Measurements from ENCODE around the gene SLC2A9. TPM values are rescaled to one million over a fixed set of nuclear protein-coding genes. Genes with fewer than 3 reads are reported as not detected.
"Not testable (repeated sequence)": the region's sequence is repeated elsewhere in the genome, so short reads cannot be mapped to it uniquely, and the experiment has no call there.

Gene SLC2A9
- total RNA-seq, 2 experiments from 2014 or later: 1.1 to 1.2 TPM

DNA sequence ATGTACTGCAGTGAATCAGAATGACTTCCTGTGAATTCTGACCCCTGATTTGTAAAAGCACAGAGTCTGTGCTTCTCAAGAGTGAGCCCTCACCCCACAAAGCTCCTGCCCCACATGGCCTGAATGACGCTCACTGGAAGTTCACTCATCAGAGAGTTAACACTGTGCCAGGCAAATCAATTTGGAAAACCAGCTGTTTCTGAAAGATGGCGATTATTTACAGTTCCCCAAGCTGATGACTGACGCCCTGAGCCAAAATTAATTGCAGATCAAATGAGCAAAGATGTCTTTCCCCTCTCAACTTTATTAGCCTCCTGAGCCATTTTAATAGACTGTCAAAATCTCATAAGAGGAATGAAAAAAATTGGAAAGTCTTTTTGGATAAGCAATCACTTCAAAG is 118.0 kb downstream of the SLC2A9 start:
- no peak overlapping the region for H3K4me3 Mint-ChIP-seq
- H3K9me3 Mint-ChIP-seq: no peaks in the 10 kb centered on the region
- DNase-seq: no peak
- no peak overlapping the region for H3K27ac Mint-ChIP-seq
- H3K27me3 Mint-ChIP-seq: peaks cover 5% of the 10 kb centered on the region
- peaks cover 4% of the 10 kb centered on the region for H3K4me1 Mint-ChIP-seq
- no peaks in the 10 kb centered on the region for H3K36me3 Mint-ChIP-seq

DNA sequence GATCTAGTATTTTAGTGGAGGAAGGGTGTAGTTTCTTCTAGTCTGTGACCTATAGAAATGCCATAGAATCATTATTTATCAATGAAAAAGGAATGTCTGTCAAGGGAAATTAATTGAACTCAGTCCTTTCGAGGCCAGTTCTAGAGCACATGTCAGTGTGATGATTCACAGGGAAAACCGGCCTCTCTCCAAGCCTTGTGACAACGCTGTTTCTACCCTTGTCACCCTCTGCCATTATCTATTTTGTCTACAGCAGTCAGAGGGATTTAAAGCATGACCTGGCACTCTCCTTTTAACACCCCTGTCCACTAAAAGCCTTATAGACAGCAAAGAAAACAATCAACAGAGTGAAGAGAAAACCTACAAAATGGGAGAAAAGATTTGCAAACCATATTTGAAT is 120.0 kb downstream of the SLC2A9 start:
- peaks cover 5% of the 10 kb centered on the region for H3K27me3 Mint-ChIP-seq
- peaks cover 4% of the 10 kb centered on the region for H3K4me1 Mint-ChIP-seq
- DNase-seq: no peak
- no peaks in the 10 kb centered on the region for H3K36me3 Mint-ChIP-seq
- no peak overlapping the region for H3K4me3 Mint-ChIP-seq
- H3K27ac Mint-ChIP-seq: no peak overlapping the region
- no peaks in the 10 kb centered on the region for H3K9me3 Mint-ChIP-seq

DNA sequence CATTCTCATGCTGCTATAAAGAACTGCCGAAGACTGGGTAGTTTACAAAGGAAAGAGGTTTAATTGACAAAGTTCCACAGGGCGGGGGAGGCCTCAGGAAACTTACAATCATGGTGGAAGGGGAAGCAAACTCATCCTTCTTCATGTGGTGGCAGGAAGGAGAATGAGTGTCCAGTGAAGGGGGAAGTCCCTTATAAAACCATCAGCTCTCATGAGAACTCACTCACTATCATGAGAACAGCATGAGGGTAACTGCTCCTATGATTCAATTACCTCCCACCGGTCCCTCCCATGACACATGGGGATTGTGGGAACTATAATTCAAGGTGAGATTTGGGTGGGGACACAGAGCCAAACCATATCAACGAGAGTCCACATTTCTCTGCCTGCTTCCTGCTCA is 120.7 kb downstream of the SLC2A9 start:
- H3K27ac Mint-ChIP-seq, H3K36me3 Mint-ChIP-seq, H3K9me3 Mint-ChIP-seq, H3K4me1 Mint-ChIP-seq, DNase-seq, H3K27me3 Mint-ChIP-seq, H3K4me3 Mint-ChIP-seq: not testable (repeated sequence)

DNA sequence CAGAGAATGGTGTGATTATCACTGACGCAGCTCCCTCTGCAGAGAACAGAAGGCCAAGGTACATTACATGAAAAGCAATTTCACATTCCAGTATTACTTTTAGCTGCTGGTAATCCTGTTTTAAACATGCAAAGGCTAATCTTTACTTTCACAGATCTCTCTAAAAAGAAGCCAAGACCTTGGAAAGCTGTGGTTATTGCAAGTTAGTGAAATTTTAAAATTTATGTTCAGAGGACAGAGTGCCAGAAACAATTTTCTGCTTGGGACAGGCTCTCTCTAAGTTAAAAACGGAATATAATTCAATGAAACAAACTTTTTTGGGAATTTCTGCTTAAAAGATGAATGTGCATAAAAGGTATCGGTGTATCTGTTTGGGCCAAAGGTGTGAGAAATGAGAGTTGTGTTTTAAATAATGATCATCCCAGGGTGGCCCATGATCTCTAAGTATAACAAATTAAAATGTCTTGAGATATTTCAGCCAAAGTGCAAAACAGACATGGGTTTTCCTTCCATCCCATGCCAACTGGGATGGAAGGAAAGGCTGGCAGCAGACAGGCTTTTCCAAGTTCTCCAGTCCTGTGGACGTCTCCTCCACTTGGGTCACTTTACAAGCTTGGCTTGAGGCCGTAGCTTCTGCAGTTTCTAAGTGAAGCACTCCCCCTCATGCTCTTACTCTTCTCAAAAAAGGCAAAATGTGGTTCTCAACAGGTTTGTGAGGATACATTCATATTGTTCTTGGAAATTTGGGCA is 121.8 kb downstream of the SLC2A9 start:
- Mint-ChIP-seq H3K9me3 (no peaks in the 10 kb centered on the region), H3K4me1 (no peaks in the 10 kb centered on the region), H3K27ac (no peak overlapping the region), H3K36me3 (no peaks in the 10 kb centered on the region), H3K4me3 (no peak overlapping the region), H3K27me3 (peaks cover 5% of the 10 kb centered on the region)
- DNase-seq: no peak

DNA sequence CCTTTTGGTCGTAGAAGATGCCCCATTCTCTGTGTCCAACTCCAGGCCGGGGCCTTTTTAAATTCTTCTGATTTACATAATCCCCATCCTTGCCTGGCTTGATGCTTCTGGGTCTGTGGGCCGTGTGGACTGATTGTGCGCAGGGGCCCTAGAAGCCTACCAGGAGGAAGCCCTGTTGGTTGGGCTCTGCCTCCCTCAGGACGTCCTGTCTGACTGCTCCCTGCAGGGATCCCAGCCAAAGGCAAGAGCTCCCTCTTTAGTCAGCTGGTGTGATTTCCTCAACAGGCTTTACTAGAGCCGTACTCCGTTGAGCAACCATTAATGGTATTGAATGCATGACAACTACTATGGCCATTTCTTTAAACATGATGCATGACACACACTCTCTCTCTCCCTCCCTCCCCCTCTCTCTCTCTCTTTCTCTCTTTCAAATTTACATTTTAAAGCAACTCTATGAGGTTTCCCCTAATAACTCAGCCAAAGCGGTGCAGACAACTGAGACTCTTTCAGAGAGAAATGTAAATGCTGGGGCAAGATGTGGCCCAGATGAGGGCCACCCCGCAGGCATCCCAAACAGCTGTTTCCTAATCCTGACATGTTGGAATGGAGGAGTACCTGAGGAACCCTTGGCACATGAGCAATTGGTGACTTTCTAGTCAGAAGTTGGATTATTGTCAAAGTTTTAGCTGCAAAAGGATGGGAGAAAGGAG is 122.5 kb downstream of the SLC2A9 start:
- Mint-ChIP-seq H3K36me3 (no peaks in the 10 kb centered on the region), H3K9me3 (no peaks in the 10 kb centered on the region), H3K4me1 (no peaks in the 10 kb centered on the region), H3K27me3 (peaks cover 5% of the 10 kb centered on the region), H3K4me3 (no peak overlapping the region), H3K27ac (no peak overlapping the region)
- DNase-seq: no peak

DNA sequence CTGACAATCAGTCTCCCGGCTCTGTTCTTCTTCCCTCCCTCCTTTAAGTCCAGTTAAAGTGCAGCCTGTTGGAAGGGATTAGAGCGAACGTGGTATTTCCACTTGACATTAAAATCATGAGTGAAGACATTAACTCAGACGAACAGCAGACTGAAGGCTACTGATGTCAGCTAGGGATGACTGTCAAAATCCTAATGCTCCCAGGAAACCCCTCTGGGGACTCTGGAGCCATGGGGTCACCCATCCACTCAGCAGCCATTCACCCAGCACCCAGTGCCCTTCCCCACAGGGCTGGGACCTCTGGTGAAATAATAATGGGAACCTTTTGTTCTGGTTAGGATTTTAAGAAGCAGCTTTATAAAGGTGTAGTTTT is 126.0 kb downstream of the SLC2A9 start:
- H3K9me3 Mint-ChIP-seq: no peaks in the 10 kb centered on the region
- no peak overlapping the region for H3K27ac Mint-ChIP-seq
- peaks cover 5% of the 10 kb centered on the region for H3K27me3 Mint-ChIP-seq
- H3K4me1 Mint-ChIP-seq: no peaks in the 10 kb centered on the region
- DNase-seq: no peak
- H3K4me3 Mint-ChIP-seq: no peak overlapping the region
- H3K36me3 Mint-ChIP-seq: no peaks in the 10 kb centered on the region

DNA sequence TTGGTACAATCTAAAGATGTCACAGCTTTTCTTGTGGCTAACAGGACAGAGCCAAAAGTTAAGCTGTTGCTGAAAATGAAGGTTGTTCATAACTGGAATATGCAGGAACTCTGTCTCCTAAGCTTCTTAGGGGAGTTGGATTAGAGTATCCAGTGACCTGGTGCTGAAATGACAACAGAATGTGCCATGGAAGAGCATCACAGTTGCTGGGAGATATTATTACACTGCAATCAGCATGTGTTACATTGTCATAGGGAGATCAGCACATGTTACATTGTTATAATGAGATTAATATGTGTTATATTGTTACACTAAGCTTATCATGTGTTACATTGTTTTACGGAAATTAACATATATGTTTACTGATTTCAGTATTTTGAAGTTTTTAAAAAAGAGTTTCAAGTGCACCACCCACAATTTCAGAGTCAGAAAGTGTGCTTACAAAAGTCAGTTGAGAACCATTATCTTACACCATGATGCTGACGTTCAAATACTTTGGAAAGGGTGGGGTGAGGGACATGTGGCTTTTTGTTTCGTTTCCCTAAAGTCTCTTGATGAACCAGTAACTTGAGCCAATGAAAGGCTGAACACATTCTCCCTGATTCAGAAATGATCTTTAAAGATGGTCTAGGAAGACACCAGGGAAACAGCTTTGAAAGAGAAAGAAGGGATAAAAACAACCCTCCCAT is 126.5 kb downstream of the SLC2A9 start:
- no peak overlapping the region for H3K4me3 Mint-ChIP-seq
- H3K4me1 Mint-ChIP-seq: no peaks in the 10 kb centered on the region
- DNase-seq: no peak
- no peaks in the 10 kb centered on the region for H3K9me3 Mint-ChIP-seq
- peaks cover 1% of the 10 kb centered on the region for H3K27me3 Mint-ChIP-seq
- no peaks in the 10 kb centered on the region for H3K36me3 Mint-ChIP-seq
- H3K27ac Mint-ChIP-seq: no peak overlapping the region

DNA sequence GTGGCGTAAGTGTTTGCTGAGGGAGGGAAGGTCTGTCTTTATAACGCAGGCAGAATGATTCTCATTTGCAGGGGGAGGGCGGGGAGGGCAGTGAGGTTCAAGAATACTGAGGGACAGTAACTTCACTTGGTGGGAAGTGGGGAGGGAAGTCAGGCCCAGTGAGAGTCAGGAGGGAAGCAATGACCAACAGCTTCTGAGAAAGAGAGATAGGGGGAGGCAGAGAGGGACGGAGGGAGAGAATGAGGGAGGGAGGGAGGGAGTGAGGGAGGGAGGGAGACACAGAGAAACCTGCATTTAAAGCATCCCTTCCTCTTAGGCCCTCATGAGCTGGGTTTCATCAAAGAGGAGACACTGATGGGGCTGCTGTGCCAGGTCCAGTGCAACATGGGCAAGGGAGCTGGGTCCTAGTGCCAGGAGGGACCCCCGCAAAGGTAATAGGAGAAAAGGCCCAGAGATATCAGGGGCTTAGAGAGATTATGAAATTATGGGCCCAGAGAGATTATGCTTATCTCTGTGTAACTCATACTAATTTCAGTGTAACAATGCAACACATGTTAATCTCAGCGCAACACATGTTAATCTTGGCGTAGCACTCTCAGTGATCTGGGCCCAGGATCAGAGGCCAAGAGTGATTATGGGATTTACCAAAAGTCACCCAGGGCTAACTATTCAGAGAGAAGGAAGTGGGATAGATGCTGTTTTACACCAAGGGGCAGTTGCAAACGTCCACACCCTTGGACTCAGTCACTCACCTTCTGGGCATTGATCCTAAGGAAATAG is 127.8 kb downstream of the SLC2A9 start:
- no peak for DNase-seq
- H3K4me1 Mint-ChIP-seq: no peaks in the 10 kb centered on the region
- H3K36me3 Mint-ChIP-seq: no peaks in the 10 kb centered on the region
- H3K27ac Mint-ChIP-seq: no peak overlapping the region
- H3K4me3 Mint-ChIP-seq: no peak overlapping the region
- no peaks in the 10 kb centered on the region for H3K27me3 Mint-ChIP-seq
- H3K9me3 Mint-ChIP-seq: no peaks in the 10 kb centered on the region

DNA sequence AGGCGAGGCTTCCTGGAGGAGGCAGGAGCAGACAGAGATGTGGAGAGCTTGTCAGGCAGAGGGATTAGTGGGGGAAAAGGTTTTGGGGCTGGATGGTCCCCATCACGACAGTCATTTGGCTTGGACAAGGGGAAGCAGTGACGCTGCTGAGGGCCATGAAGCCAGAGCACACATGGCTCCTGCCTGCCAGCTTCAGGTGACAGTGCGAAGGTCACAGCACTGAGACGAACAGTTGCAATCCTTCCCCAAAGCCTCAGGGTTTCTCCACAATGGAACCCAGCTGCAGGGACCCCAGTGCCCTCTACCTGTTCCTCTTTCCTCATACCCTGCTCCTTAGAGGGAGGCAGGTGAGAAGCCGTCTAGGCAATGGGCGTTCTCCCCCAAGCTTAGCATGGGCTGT is 129.6 kb downstream of the SLC2A9 start:
- no peak for DNase-seq
- Mint-ChIP-seq H3K27me3 (no peaks in the 10 kb centered on the region), H3K4me1 (no peaks in the 10 kb centered on the region), H3K4me3 (no peak overlapping the region), H3K27ac (no peak overlapping the region), H3K9me3 (no peaks in the 10 kb centered on the region), H3K36me3 (no peaks in the 10 kb centered on the region)

DNA sequence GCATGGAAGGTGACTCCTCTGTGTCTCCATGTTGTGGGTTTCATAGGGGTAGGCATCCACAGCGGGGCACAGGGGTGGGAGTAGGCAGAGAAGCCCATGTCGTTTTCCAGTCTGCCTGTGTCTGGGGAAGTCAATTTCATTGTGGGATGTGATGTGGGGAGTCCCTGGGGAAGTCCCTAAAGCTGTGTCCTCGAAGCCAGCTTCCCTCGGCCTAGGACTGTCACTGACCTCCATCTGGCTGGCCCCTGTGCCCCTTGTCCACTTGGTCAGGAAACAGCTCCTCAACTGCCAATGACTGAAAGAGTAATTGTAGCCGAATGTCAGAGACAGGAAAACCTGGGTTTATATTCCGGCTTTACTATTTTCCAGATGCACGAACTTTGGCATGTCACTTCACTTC is 130.2 kb downstream of the SLC2A9 start:
- no peaks in the 10 kb centered on the region for H3K27me3 Mint-ChIP-seq
- no peak for DNase-seq
- no peak overlapping the region for H3K4me3 Mint-ChIP-seq
- H3K36me3 Mint-ChIP-seq: no peaks in the 10 kb centered on the region
- no peak overlapping the region for H3K27ac Mint-ChIP-seq
- H3K9me3 Mint-ChIP-seq: no peaks in the 10 kb centered on the region
- no peaks in the 10 kb centered on the region for H3K4me1 Mint-ChIP-seq

DNA sequence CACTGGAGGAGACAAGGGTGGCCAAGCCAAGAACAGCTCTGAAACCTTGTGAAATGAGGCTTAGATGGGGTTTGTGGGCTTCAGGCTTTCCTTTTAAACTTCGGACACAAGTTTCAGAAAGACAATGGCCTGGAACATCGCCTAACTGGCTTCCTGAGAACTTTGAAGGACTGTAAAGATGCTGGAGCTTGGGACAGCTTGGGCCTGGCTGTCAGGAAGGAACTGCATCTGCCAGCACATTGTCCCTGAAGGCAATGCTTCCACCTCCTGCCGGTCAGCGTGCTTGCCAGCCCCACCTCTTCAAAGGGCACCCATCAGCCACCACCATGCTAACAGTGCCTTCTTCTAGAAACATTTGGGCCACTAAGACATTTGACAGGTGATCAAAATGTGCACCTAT is 132.0 kb downstream of the SLC2A9 start:
- Mint-ChIP-seq H3K9me3 (no peaks in the 10 kb centered on the region), H3K27ac (no peak overlapping the region), H3K36me3 (no peaks in the 10 kb centered on the region), H3K27me3 (no peaks in the 10 kb centered on the region), H3K4me3 (no peak overlapping the region), H3K4me1 (no peaks in the 10 kb centered on the region)
- DNase-seq: no peak

DNA sequence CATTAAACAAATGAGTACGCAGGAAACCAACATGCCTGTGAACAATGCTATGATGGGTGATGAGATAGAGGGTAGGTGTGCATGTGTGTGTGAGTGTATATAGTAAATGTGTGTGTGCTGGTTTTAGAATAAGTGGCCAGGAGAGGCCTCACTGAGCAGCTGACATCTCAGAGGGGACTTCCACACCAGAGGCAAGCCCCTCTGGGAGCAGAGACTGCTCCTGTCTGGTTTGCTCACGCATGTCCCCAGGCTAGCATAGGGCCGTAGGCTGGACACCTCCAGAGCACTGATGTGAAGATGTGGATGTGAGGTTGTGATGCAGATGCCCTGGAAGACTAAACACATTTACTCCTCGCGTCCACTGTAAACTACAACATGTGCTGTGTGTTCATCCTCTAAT is 135.3 kb downstream of the SLC2A9 start:
- H3K27ac Mint-ChIP-seq: no peak overlapping the region

DNA sequence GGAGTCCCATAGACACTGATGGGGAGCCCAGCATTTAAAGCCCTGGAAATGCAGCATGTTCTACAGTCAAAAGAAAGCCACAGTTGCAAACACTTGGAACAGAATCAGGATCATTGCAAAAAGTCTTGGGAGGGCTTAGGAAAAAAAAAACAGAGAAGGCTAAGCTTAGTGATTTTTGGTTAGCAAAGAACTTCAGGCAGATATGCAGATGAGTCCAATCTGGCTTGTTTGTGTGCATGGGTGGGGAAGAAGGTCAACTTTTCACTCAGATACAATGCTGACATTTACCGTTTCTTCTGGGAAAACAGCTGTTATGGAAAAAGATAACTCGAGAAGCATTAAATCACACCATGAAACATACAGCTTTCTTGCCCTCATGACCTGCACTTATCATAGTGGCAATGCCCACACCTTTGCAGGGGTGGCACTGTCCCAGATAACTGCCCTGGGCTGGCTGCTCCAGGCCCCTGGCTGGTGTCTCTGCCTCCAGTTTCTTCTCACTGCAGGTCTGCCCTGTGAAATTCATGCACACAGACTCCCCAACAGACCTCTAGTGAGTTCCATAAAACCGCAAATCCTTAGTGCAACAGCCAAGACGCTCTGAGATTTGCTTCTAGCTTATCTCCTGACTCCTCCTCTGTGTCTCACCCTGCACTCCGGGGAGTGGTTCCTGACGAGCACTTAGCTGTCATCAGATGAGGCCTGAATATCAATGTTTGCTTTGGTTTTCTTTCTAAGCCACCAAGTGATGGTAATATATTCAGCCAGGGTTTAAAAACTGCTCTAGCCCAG is 140.7 kb downstream of the SLC2A9 start:
- no peak overlapping the region for H3K27ac Mint-ChIP-seq
- no peaks in the 10 kb centered on the region for H3K9me3 Mint-ChIP-seq
- no peaks in the 10 kb centered on the region for H3K4me1 Mint-ChIP-seq
- no peaks in the 10 kb centered on the region for H3K36me3 Mint-ChIP-seq
- no peak for DNase-seq
- H3K27me3 Mint-ChIP-seq: no peaks in the 10 kb centered on the region
- no peak overlapping the region for H3K4me3 Mint-ChIP-seq

More for the DNA sequence above, 135.3 kb downstream of the SLC2A9 start:
- no peaks in the 10 kb centered on the region for H3K36me3 Mint-ChIP-seq
- no peaks in the 10 kb centered on the region for H3K4me1 Mint-ChIP-seq
- DNase-seq: no peak
- H3K9me3 Mint-ChIP-seq: no peaks in the 10 kb centered on the region
- H3K27me3 Mint-ChIP-seq: no peaks in the 10 kb centered on the region
- no peak overlapping the region for H3K4me3 Mint-ChIP-seq

DNA sequence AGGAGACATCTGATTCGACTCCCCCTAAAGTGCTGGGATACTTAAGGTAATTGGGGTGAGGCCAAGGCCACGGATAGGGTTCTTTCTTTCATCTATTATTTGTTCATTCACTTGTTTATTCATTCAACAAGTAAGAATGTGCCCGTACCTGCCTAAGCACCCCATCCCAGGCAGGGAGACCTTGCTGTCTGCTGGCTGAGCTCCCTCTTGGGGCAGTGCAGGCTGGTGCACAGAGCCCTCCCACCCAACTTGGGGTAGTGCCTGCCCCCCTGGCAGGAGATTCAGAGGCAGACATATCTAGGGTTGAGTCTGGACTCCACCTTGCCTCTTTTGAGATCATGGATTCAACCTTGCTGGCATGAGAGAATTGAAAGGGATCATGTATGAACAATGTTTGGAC is 144.2 kb downstream of the SLC2A9 start:
- Mint-ChIP-seq H3K27me3 (no peaks in the 10 kb centered on the region), H3K36me3 (no peaks in the 10 kb centered on the region), H3K9me3 (no peaks in the 10 kb centered on the region), H3K4me1 (no peaks in the 10 kb centered on the region), H3K4me3 (no peak overlapping the region), H3K27ac (no peak overlapping the region)
- no peak for DNase-seq

All from activated naive CD8-positive, alpha-beta T cell treated with anti-CD3 and anti-CD28 coated beads for 36 hours (primary cell).